GM23338 (cell line): Measurements from ENCODE around the gene UBA3. TPM values are rescaled to one million over a fixed set of nuclear protein-coding genes. Genes with fewer than 3 reads are reported as not detected.

Source experiments
- ATAC-seq: fragments of 200-7000 bp; cut with Tn5 transposase; 3 replicates; pipeline ENCODE4 v1.9.1; 2020
- DNase-seq: peaks from one replicate; pipeline ENCODE4 v3.0.0-alpha.2; 2015; ENCODE audit warnings: low spot score
- H2AFZ ChIP-seq: fragments of 200-600 bp; sonication (generic); 2 replicates; pipeline ENCODE4 v1.8.0; 2016; ENCODE audit warnings: antibody characterized with exemption, mild to moderate bottlenecking, moderate library complexity
- H3F3A ChIP-seq: fragments of 200-600 bp; sonication (generic); replicated peaks from 2 replicates; pipeline ENCODE4 v1.8.0; 2017; ENCODE audit warnings: antibody characterized with exemption, mixed run types, low read depth
- H3K27ac ChIP-seq: fragments of 200-600 bp; sonication (generic); 2 replicates; pipeline ENCODE4 v1.6.1; 2016; ENCODE audit warnings: low read depth
- H3K27me3 ChIP-seq: fragments of 200-600 bp; sonication (generic); 2 replicates; pipeline ENCODE4 v1.8.0; 2016; ENCODE audit warnings: mild to moderate bottlenecking, mixed run types, moderate library complexity; ENCODE audit not compliant: insufficient read depth
- H3K36me3 ChIP-seq: fragments of 200-600 bp; sonication (generic); 2 replicates; pipeline ENCODE4 v1.8.0; 2016; ENCODE audit warnings: mild to moderate bottlenecking; ENCODE audit not compliant: insufficient read depth
- H3K4me1 ChIP-seq: fragments of 200-600 bp; sonication (generic); 2 replicates; pipeline ENCODE4 v1.8.0; 2016; ENCODE audit warnings: mild to moderate bottlenecking, moderate library complexity; ENCODE audit not compliant: insufficient read depth
- H3K4me2 ChIP-seq: fragments of 200-600 bp; sonication (generic); 2 replicates; pipeline ENCODE4 v1.7.1; 2017; ENCODE audit warnings: mixed run types
- H3K4me3 ChIP-seq: fragments of 200-600 bp; sonication (generic); 2 replicates; pipeline ENCODE4 v1.6.1; 2016; ENCODE audit warnings: mixed run types
- H3K79me2 ChIP-seq: fragments of 200-600 bp; sonication (generic); replicated peaks from 2 replicates; pipeline ENCODE4 v1.8.0; 2017; ENCODE audit warnings: mild to moderate bottlenecking; ENCODE audit not compliant: insufficient read depth
- H3K9me2 ChIP-seq: fragments of 200-600 bp; sonication (generic); 2 replicates; pipeline ENCODE4 v1.8.0; 2017; ENCODE audit not compliant: insufficient read depth
- H4K20me1 ChIP-seq: fragments of 200-600 bp; sonication (generic); replicated peaks from 2 replicates; pipeline ENCODE4 v1.8.0; 2017; ENCODE audit warnings: mild to moderate bottlenecking; ENCODE audit not compliant: insufficient read depth
- H3K27ac Mint-ChIP-seq: 2 replicates; pipeline ENCODE4 v1.8.0; 2020; ENCODE audit warnings: inconsistent platforms, mild to moderate bottlenecking, moderate library complexity, mixed read lengths
- H3K27me3 Mint-ChIP-seq: 3 replicates; pipeline ENCODE4 v1.8.0; 2022; ENCODE audit warnings: low read depth, mild to moderate bottlenecking, moderate library complexity, mixed read lengths, inconsistent platforms; ENCODE audit not compliant: insufficient read depth, poor library complexity
- H3K36me3 Mint-ChIP-seq: 3 replicates; pipeline ENCODE4 v1.8.0; 2021; ENCODE audit warnings: low read depth, mild to moderate bottlenecking, inconsistent platforms, moderate library complexity, mixed read lengths
- H3K4me1 Mint-ChIP-seq: 3 replicates; pipeline ENCODE4 v1.8.0; 2020; ENCODE audit warnings: mild to moderate bottlenecking, inconsistent platforms, mixed read lengths
- H3K4me3 Mint-ChIP-seq: 3 replicates; pipeline ENCODE4 v1.8.0; 2021; ENCODE audit warnings: moderate library complexity, mild to moderate bottlenecking, inconsistent platforms, mixed read lengths
- H3K9me3 Mint-ChIP-seq: 3 replicates; pipeline ENCODE4 v1.8.0; 2020; ENCODE audit warnings: moderate library complexity, mild to moderate bottlenecking, inconsistent platforms, mixed read lengths
- CREB1 ChIP-seq: fragments of 250-450 bp; sonication (Bioruptor Pico); IDR thresholded peaks from 2 replicates; pipeline ENCODE4 v1.5.0; 2020; ENCODE audit warnings: low read depth, mild to moderate bottlenecking, moderate library complexity
- EZH2 ChIP-seq: fragments of 200-600 bp; sonication (generic); IDR thresholded peaks from one replicate; pipeline ENCODE4 v1.8.0; 2017; ENCODE audit warnings: antibody characterized with exemption, mild to moderate bottlenecking, low read depth; ENCODE audit not compliant: unreplicated experiment
- EZH2phosphoT487 ChIP-seq: fragments of 200-600 bp; sonication (generic); IDR thresholded peaks from one replicate; pipeline ENCODE4 v1.8.1; 2018; ENCODE audit warnings: antibody characterized with exemption; ENCODE audit not compliant: unreplicated experiment
- NANOG ChIP-seq: IDR thresholded peaks from 2 replicates; pipeline ENCODE4 v1.6.1; 2016; ENCODE audit warnings: antibody characterized with exemption, borderline replicate concordance
- POLR2AphosphoS5 ChIP-seq: IDR thresholded peaks from 2 replicates; pipeline ENCODE4 v1.6.1; 2016; ENCODE audit warnings: antibody characterized with exemption, low read depth
- STAT1 ChIP-seq: IDR thresholded peaks from one replicate; pipeline ENCODE4 v1.6.1; 2016; ENCODE audit warnings: antibody characterized with exemption; ENCODE audit not compliant: unreplicated experiment
- polyA plus RNA-seq: library from polyadenylated mRNA; unstranded; fragments of >200 nt; fragmentation: Nextera tagmentation; extraction: Ambion mirVana; gene quantifications from 2 replicates; pipeline ENCODE4 v1.2.1, GENCODE V29; 2016
- total RNA-seq: library from RNA; depleted of rRNA; stranded (reverse); fragments of >200 nt; shearing (Covaris generic); gene quantifications from 2 replicates; pipeline ENCODE4 v1.2.3, GENCODE V29; 2014
- TF ChIP-seq, protein P1 (sequence below): IDR thresholded peaks from one replicate; pipeline ENCODE4 v1.6.1; 2018; ENCODE audit warnings: antibody characterized with exemption; ENCODE audit not compliant: unreplicated experiment
- TF ChIP-seq, protein P2 (sequence below): IDR thresholded peaks from 2 replicates; pipeline ENCODE4 v1.6.1; 2016; ENCODE audit warnings: antibody characterized with exemption

Gene UBA3
- total and polyA plus RNA-seq, 2 experiments from 2014 or later = 53.2 to 85.3 TPM

DNA sequence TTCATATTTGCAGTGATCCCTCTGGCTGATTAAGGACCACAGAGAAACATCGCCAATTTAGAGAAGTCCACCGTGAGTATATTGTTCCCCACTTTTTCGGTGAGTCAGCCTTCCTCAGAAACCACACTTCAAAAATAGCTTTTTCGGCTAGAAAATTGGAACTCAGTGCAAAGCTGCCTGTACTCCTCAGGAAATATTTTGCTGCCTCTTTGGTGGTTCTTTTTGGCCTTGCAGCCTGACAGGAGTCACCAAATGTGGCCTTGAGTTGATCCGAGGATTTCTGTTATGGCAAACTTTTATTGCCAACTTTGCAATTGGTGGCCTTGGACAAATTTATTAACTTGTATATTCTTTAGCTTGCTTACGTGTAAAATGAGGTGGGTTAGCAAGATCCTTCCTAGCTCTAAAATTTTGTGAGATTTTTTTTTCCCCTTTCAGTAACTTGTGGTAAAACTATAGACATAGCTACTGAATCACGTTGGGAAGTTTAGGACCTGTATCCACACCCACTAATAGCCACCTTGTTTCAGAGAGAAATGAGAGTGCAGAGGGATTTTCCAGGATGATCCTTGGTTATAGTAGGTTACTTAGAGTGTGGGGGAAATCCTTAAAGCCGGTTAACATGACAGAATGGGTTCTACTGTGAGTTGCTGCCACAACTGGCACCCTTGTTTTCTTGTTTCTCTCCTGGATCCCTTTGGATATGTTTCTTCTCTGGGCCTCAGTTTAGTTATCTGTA lies 14.5 kb upstream of the UBA3 start:
- no peaks in the 10 kb centered on the region for H3K36me3 Mint-ChIP-seq
- H3K4me3 Mint-ChIP-seq = no peak overlapping the region
- ATAC-seq (no peak), DNase-seq (no peak)
- Histone ChIP-seq H3K4me2 (no peak overlapping the region), H3K36me3 (no peaks in the 10 kb centered on the region), H3F3A (no peaks in the 10 kb centered on the region), H3K27me3 (no peaks in the 10 kb centered on the region), H3K4me3 (no peak overlapping the region), H3K27ac (0 out of 2 replicates have a peak overlapping the region, but pooled peaks have one; percentile 70), H3K9me2 (no peaks in the 10 kb centered on the region), H3K4me1 (peaks cover 44% of the 10 kb centered on the region), H4K20me1 (no peaks in the 10 kb centered on the region), H3K79me2 (0 out of 2 replicates have a peak, but pooled peaks cover 14% of the 10 kb centered on the region), H2AFZ (no peak overlapping the region)
- peaks cover 12% of the 10 kb centered on the region for H3K27me3 Mint-ChIP-seq
- no peaks in the 10 kb centered on the region for H3K9me3 Mint-ChIP-seq
- TF ChIP-seq, protein P1, sequence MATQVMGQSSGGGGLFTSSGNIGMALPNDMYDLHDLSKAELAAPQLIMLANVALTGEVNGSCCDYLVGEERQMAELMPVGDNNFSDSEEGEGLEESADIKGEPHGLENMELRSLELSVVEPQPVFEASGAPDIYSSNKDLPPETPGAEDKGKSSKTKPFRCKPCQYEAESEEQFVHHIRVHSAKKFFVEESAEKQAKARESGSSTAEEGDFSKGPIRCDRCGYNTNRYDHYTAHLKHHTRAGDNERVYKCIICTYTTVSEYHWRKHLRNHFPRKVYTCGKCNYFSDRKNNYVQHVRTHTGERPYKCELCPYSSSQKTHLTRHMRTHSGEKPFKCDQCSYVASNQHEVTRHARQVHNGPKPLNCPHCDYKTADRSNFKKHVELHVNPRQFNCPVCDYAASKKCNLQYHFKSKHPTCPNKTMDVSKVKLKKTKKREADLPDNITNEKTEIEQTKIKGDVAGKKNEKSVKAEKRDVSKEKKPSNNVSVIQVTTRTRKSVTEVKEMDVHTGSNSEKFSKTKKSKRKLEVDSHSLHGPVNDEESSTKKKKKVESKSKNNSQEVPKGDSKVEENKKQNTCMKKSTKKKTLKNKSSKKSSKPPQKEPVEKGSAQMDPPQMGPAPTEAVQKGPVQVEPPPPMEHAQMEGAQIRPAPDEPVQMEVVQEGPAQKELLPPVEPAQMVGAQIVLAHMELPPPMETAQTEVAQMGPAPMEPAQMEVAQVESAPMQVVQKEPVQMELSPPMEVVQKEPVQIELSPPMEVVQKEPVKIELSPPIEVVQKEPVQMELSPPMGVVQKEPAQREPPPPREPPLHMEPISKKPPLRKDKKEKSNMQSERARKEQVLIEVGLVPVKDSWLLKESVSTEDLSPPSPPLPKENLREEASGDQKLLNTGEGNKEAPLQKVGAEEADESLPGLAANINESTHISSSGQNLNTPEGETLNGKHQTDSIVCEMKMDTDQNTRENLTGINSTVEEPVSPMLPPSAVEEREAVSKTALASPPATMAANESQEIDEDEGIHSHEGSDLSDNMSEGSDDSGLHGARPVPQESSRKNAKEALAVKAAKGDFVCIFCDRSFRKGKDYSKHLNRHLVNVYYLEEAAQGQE = no peak
- TF ChIP-seq NANOG = no peak
- H3K4me1 Mint-ChIP-seq = peaks cover 40% of the 10 kb centered on the region; the same call in 2 of the 3 replicates
- no peak overlapping the region; the same call in 1 of the 2 replicates for H3K27ac Mint-ChIP-seq

DNA sequence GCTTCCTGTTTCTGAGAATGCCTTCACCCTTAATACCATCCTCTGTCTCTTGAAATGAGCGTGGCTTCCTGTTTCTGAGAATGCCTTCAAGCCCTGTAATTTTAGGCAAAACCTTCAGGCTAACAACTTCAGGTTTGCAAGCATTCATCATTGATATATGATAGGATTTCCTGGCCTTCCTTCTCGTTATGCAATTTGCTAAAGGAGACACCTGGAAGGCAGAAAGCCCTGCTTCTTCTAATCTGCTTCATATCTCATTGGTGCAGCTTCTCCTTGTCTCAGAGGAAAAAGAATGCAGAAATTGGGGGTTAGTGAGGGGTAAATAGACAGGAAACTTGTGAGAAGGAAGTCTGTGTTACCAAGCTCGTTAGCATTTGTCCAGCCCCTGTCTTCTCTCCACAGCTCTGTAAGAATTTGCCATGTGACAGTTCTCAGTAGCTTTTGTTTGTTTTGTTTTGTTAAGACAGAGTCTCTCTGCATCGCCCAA lies 11.9 kb upstream of the UBA3 start:
- Histone ChIP-seq H4K20me1 (no peaks in the 10 kb centered on the region), H3F3A (no peaks in the 10 kb centered on the region), H3K36me3 (no peaks in the 10 kb centered on the region), H2AFZ (no peak overlapping the region), H3K79me2 (0 out of 2 replicates have a peak, but pooled peaks cover 23% of the 10 kb centered on the region), H3K9me2 (no peaks in the 10 kb centered on the region), H3K4me2 (no peak overlapping the region), H3K4me3 (no peak overlapping the region), H3K27ac (peak overlapping the region; percentile 65; the same call in 1 of the 2 replicates), H3K27me3 (no peaks in the 10 kb centered on the region), H3K4me1 (peaks cover 50% of the 10 kb centered on the region)
- Mint-ChIP-seq H3K9me3 (no peaks in the 10 kb centered on the region), H3K27ac (0 out of 2 replicates have a peak overlapping the region, but pooled peaks have one; percentile 73), H3K4me1 (peaks cover 49% of the 10 kb centered on the region), H3K36me3 (no peaks in the 10 kb centered on the region), H3K4me3 (no peak overlapping the region), H3K27me3 (peaks cover 10% of the 10 kb centered on the region)
- DNase-seq (no peak), ATAC-seq (no peak)
- TF ChIP-seq NANOG = no peak
- no peak for TF ChIP-seq EZH2phosphoT487
- TF ChIP-seq, protein P2, sequence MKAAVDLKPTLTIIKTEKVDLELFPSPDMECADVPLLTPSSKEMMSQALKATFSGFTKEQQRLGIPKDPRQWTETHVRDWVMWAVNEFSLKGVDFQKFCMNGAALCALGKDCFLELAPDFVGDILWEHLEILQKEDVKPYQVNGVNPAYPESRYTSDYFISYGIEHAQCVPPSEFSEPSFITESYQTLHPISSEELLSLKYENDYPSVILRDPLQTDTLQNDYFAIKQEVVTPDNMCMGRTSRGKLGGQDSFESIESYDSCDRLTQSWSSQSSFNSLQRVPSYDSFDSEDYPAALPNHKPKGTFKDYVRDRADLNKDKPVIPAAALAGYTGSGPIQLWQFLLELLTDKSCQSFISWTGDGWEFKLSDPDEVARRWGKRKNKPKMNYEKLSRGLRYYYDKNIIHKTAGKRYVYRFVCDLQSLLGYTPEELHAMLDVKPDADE = no peak
- no peak for TF ChIP-seq STAT1
- TF ChIP-seq CREB1 (CRISPR knock-in tag) = no peak
- no peak for TF ChIP-seq EZH2
- no peak for TF ChIP-seq POLR2AphosphoS5
- TF ChIP-seq, protein P1 = no peak
